Astrocyte of the spinal cord (primary cell): Measurements from ENCODE around the gene TMC3.

ENCODE experiments used
- DNase-seq: peaks from one replicate; pipeline ENCODE4 v3.0.0; 2011; ENCODE audit warnings: low read depth, low spot score
- H3K4me3 ChIP-seq: 2 replicates; pipeline ENCODE4 v1.5.1; 2011; ENCODE audit warnings: low read depth, mild to moderate bottlenecking, low read length, moderate library complexity
- in situ Hi-C: cut with HindIII; loops from 2 replicates; pipeline ENCODE4 v1.10.0; 2017; ENCODE audit warnings: low sequenced_read_pairs
- TF ChIP-seq, protein P1 (sequence below): IDR thresholded peaks from 2 replicates; pipeline ENCODE4 v1.5.1; 2012; ENCODE audit warnings: low read depth, mild to moderate bottlenecking, low read length, inconsistent platforms

The TMC3 gene

GRCh38 chr15:81282606-81282895 lies 91.5 kb downstream of the TMC3 start:
- in situ Hi-C loops = no loop called here
- TF ChIP-seq, protein P1, sequence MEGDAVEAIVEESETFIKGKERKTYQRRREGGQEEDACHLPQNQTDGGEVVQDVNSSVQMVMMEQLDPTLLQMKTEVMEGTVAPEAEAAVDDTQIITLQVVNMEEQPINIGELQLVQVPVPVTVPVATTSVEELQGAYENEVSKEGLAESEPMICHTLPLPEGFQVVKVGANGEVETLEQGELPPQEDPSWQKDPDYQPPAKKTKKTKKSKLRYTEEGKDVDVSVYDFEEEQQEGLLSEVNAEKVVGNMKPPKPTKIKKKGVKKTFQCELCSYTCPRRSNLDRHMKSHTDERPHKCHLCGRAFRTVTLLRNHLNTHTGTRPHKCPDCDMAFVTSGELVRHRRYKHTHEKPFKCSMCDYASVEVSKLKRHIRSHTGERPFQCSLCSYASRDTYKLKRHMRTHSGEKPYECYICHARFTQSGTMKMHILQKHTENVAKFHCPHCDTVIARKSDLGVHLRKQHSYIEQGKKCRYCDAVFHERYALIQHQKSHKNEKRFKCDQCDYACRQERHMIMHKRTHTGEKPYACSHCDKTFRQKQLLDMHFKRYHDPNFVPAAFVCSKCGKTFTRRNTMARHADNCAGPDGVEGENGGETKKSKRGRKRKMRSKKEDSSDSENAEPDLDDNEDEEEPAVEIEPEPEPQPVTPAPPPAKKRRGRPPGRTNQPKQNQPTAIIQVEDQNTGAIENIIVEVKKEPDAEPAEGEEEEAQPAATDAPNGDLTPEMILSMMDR = no peak
- DNase-seq = no peak
- H3K4me3 ChIP-seq = no peak overlapping the region

- no peak overlapping the region for H3K4me3 ChIP-seq
- DNase-seq = no peak
- TF ChIP-seq, protein P1 = no peak
- in situ Hi-C loops = no loop called here
Observed at GRCh38 chr15:81281766-81282605, 92.0 kb downstream of the TMC3 start.

DNA sequence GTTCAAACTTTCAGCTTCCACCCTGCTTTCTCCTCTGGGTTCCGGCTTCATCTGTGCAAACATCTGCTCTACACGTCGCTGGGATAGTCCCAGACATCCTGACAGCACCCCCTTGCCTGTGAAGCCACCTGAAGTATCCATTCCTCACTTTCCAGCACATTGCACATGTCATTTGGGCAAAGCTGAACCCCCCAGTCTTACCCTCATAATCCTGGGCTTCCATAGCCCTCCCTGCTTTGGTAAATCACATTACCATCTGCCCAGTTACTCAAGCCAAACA lies 92.6 kb downstream of the TMC3 start:
- no peak overlapping the region for H3K4me3 ChIP-seq
- no peak for DNase-seq
- in situ Hi-C loops = no loop called here
- TF ChIP-seq, protein P1 = no peak
